PC-9 (cell line): ENCODE measurements around the gene AQP12B. TPM values are rescaled to one million over a fixed set of nuclear protein-coding genes. Genes with fewer than 3 reads are reported as not detected.
"Not testable (repeated sequence)": the region's sequence is repeated elsewhere in the genome, so short reads cannot be mapped to it uniquely, and the experiment has no call there.

Experiments used
- Bru-seq: library from RNA; stranded (reverse); fragments of 400-500 nt; gene quantifications from one replicate; lab custom pipeline; 2021; lab: Mats Ljungman, UMichigan
- BruChase-seq, 2 experiments: library from RNA; stranded (reverse); fragments of 400-500 nt; gene quantifications; one replicate each; lab custom pipeline; 2021; lab: Mats Ljungman, UMichigan
- BruUV-seq: library from RNA; stranded (reverse); fragments of 400-500 nt; replicated peaks from 2 replicates; lab custom pipeline; 2021; lab: Mats Ljungman, UMichigan
- CTCF ChIA-PET: fragments of 300-600 bp; sonication (Branson Sonifier 250); formaldehyde crosslinking; loops from one replicate; lab custom pipeline; 2022; ENCODE audit warnings: antibody characterized with exemption; lab: Charles Lee
- POLR2A ChIA-PET: fragments of 300-600 bp; sonication (Branson Sonifier 250); formaldehyde crosslinking; loops from one replicate; lab custom pipeline; 2022; ENCODE audit warnings: antibody characterized with exemption; ENCODE audit not compliant: unreplicated experiment; lab: Charles Lee
- DNase-seq, 2 experiments: peaks; one replicate each; pipeline versions ENCODE4 v3.0.0 to v3.0.0-alpha.2; 2015 to 2022; ENCODE audit warnings: mixed read lengths in 1 of 2
- H2AFZ ChIP-seq: fragments of 200-600 bp; sonication (generic); 2 replicates; pipeline ENCODE4 v1.8.1; 2017; ENCODE audit warnings: antibody characterized with exemption
- H3F3A ChIP-seq: fragments of 200-600 bp; sonication (generic); 2 replicates; pipeline ENCODE4 v1.8.1; 2017; ENCODE audit warnings: antibody characterized with exemption, mild to moderate bottlenecking, low read depth; ENCODE audit not compliant: insufficient read depth
- H3K27ac ChIP-seq: fragments of 200-600 bp; sonication (generic); 2 replicates; pipeline ENCODE4 v1.6.1; 2016; ENCODE audit warnings: mixed run types
- H3K27me3 ChIP-seq: fragments of 200-600 bp; sonication (generic); 2 replicates; pipeline ENCODE4 v1.6.1; 2016; ENCODE audit warnings: low read depth, mixed run types; ENCODE audit not compliant: insufficient read depth
- H3K36me3 ChIP-seq: fragments of 200-600 bp; sonication (generic); 2 replicates; pipeline ENCODE4 v1.6.1; 2016; ENCODE audit warnings: low read depth, mixed run types
- H3K4me1 ChIP-seq: fragments of 200-600 bp; sonication (generic); replicated peaks from 2 replicates; pipeline ENCODE4 v1.6.1; 2016; ENCODE audit warnings: mixed run types; ENCODE audit not compliant: insufficient read depth
- H3K4me2 ChIP-seq: fragments of 200-600 bp; sonication (generic); 2 replicates; pipeline ENCODE4 v1.6.1; 2017; ENCODE audit warnings: mixed run types
- H3K4me3 ChIP-seq: fragments of 200-600 bp; sonication (generic); 2 replicates; pipeline ENCODE4 v1.6.1; 2016; ENCODE audit warnings: mixed run types
- H3K79me2 ChIP-seq: fragments of 200-600 bp; sonication (generic); 2 replicates; pipeline ENCODE4 v1.6.1; 2017; ENCODE audit warnings: low read depth, mixed run types
- H3K9me2 ChIP-seq: fragments of 200-600 bp; sonication (generic); 2 replicates; pipeline ENCODE4 v1.8.1; 2017; ENCODE audit warnings: mild to moderate bottlenecking; ENCODE audit not compliant: insufficient read depth
- H3K9me3 ChIP-seq: fragments of 200-600 bp; sonication (generic); 2 replicates; pipeline ENCODE4 v1.8.1; 2016; ENCODE audit warnings: low read depth; ENCODE audit not compliant: insufficient read depth
- H4K20me1 ChIP-seq: fragments of 200-600 bp; sonication (generic); 2 replicates; pipeline ENCODE4 v1.8.1; 2017; ENCODE audit not compliant: insufficient read depth
- EZH2 ChIP-seq: fragments of 200-600 bp; sonication (generic); IDR thresholded peaks from 2 replicates; pipeline ENCODE4 v1.8.0; 2017; ENCODE audit warnings: antibody characterized with exemption, low read depth
- intact Hi-C: fragments of 100-400 bp; cut with micrococcal nuclease; formaldehyde crosslinking; loops from one replicate; pipeline ENCODE4 v1.10.0; 2022; ENCODE audit not compliant: unreplicated experiment
- long read RNA-seq: library from polyadenylated mRNA; stranded (forward); transcript quantifications from one replicate; pipeline ENCODE4 v2.0.0, GENCODE V29; 2022
- total RNA-seq: library from RNA; stranded (reverse); gene quantifications from 2 replicates; pipeline ENCODE4 v1.2.3, GENCODE V29; 2021
- TF ChIP-seq, protein P1 (sequence below): fragments of 200-600 bp; sonication (generic); conservative IDR thresholded peaks from 2 replicates; pipeline ENCODE4 v1.6.1; 2017; ENCODE audit warnings: mixed run types, antibody characterized with exemption, mild to moderate bottlenecking, moderate library complexity

AQP12B gene, protein sequence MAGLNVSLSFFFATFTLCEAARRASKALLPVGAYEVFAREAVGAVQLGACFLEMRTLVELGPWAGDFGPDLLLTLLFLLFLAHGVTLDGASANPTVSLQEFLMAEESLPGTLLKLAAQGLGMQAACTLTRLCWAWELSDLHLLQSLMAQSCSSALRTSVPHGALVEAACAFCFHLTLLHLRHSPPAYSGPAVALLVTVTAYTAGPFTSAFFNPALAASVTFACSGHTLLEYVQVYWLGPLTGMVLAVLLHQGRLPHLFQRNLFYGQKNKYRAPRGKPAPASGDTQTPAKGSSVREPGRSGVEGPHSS
- not detected in 2 replicates for total RNA-seq
- Bru-seq, nascent RNA: not detected
- BruChase-seq, experiment 1, labeled RNA remaining after a 2-hour chase: not detected
- not detected for BruChase-seq, experiment 2, labeled RNA remaining after a 6-hour chase
- long read RNA-seq: 0 reads

DNA sequence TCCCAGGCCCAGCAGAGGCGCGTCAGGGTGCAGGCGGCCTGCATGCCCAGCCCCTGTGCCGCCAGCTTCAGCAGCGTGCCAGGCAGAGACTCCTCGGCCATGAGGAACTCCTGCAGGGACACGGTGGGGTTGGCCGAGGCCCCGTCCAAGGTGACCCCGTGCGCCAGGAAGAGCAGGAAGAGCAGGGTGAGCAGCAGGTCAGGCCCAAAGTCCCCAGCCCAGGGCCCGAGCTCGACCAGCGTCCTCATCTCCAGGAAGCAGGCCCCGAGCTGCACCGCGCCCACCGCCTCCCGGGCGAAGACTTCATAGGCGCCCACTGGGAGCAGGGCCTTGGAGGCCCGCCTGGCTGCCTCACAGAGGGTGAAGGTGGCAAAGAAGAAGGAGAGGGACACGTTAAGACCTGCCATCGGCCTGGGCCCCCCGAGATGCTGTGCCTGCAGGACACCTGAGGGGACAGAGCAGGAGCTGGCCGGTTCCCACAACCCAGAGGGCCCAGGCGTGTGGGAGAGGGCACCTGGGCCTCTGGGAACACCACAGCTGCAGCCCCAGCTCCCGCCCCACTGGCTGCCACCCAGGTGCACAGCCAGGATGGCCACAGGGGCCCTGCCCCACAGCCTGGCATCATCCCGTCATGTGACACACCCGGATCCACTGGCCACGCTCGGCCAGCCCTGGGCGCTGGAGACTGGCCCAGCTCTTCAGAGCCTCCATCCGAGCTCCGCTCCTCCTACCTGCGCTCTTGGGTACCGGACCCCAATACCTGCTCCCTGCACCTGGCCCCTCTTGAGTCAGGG is at the start of gene AQP12B:
AQP12B (minus strand) TSS at position 455 of the 794 bp plus-strand sequence; CDS start at position 407, 48 bp downstream.
- POLR2A ChIA-PET, BruUV-seq, H3K4me2 ChIP-seq, H4K20me1 ChIP-seq, CTCF ChIA-PET, H3K36me3 ChIP-seq, H3F3A ChIP-seq, DNase-seq, H3K9me2 ChIP-seq, H3K4me1 ChIP-seq, intact Hi-C loops, H3K79me2 ChIP-seq, H3K27ac ChIP-seq, H2AFZ ChIP-seq, H3K9me3 ChIP-seq, H3K4me3 ChIP-seq: not testable (repeated sequence)
- H3K27me3 ChIP-seq: peaks cover 30% of the 10 kb centered on the region

DNA sequence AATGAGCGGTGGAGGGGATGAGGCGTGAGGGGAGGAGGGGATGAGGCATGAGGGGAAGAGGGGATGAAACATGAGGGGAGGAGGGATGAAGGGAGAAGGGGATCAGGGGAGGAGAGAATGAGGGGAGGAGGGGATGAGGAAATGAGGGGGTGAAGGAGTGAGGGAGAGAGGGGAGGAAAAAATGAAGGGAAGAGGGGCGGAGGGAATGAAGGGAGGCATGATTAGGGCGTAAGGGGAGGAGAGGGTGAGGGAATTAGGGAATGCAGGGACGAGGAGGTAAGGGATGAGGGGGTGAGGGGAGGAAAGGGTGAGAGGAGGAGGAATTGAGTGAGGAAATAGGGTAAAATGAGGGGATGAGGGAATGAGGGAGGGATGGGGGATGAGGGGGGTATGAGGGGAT is 49.5 kb upstream of the AQP12B start:
- Histone ChIP-seq H3K79me2 (no peaks in the 10 kb centered on the region), H3K4me1 (no peaks in the 10 kb centered on the region), H3K36me3 (no peaks in the 10 kb centered on the region), H3K9me2 (no peaks in the 10 kb centered on the region), H3F3A (no peaks in the 10 kb centered on the region), H3K4me3 (no peak overlapping the region), H3K27ac (no peak overlapping the region), H3K9me3 (no peaks in the 10 kb centered on the region), H4K20me1 (no peaks in the 10 kb centered on the region; the same call in 1 of the 2 replicates), H3K4me2 (no peak overlapping the region), H2AFZ (no peak overlapping the region), H3K27me3 (peaks cover 75% of the 10 kb centered on the region)
- no peak for DNase-seq
- intact Hi-C loops: no loop called here
- TF ChIP-seq, protein P1, sequence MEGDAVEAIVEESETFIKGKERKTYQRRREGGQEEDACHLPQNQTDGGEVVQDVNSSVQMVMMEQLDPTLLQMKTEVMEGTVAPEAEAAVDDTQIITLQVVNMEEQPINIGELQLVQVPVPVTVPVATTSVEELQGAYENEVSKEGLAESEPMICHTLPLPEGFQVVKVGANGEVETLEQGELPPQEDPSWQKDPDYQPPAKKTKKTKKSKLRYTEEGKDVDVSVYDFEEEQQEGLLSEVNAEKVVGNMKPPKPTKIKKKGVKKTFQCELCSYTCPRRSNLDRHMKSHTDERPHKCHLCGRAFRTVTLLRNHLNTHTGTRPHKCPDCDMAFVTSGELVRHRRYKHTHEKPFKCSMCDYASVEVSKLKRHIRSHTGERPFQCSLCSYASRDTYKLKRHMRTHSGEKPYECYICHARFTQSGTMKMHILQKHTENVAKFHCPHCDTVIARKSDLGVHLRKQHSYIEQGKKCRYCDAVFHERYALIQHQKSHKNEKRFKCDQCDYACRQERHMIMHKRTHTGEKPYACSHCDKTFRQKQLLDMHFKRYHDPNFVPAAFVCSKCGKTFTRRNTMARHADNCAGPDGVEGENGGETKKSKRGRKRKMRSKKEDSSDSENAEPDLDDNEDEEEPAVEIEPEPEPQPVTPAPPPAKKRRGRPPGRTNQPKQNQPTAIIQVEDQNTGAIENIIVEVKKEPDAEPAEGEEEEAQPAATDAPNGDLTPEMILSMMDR: no peak
- TF ChIP-seq EZH2: no peak
- BruUV-seq: no TSS peak
- ChIA-PET CTCF (no interaction called here), POLR2A (no interaction called here)

DNA sequence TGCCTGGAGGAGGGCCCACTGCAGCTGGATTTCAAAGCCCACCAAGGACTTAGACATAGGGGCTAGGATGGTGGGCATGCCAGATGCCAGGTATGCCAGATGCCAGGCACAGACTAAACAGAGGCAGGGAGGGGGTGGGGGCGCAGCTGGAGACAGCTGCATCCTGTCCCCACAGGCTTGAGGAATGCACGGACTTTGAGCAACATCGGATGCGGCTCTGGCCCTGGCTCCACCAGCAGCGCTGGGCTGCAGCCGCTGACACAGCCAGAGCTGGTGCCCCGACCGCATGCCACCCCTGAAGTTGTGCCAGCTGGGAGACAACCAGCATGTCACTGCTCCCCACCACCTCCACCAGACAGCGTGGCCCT is 48.5 kb upstream of the AQP12B start:
- Histone ChIP-seq H3K36me3 (no peaks in the 10 kb centered on the region), H3K9me3 (no peaks in the 10 kb centered on the region), H3K4me1 (no peaks in the 10 kb centered on the region), H3K4me2 (no peak overlapping the region), H3K79me2 (no peaks in the 10 kb centered on the region), H4K20me1 (no peaks in the 10 kb centered on the region; the same call in 1 of the 2 replicates), H3K27ac (no peak overlapping the region), H3K9me2 (no peaks in the 10 kb centered on the region), H3K4me3 (no peak overlapping the region), H2AFZ (no peak overlapping the region), H3F3A (no peaks in the 10 kb centered on the region), H3K27me3 (peaks cover 75% of the 10 kb centered on the region)
- TF ChIP-seq, protein P1: no peak
- TF ChIP-seq EZH2: peak; percentile 61; the same call in 1 of the 2 replicates
- no peak for DNase-seq
- ChIA-PET CTCF (no interaction called here), POLR2A (interaction anchor here (0.6 kb wide), 1 partner anchor 74 kb away, joined by 3 read pairs; no protein-coding TSS in a partner anchor)
- intact Hi-C loops: no loop called here
- BruUV-seq: no TSS peak
